ENCODE measurements around the gene TBCD. TPM values are rescaled to one million over a fixed set of nuclear protein-coding genes. Genes with fewer than 3 reads are reported as not detected.

Gene TBCD
- total RNA-seq, 1 donor from 2014 or later: 49.9 TPM

GRCh38 chr17:82888583-82889495, 137.0 kb downstream of the TBCD start:
- H3K36me3 Mint-ChIP-seq (ENCODE audit: low read depth): peaks cover 21% of the 10 kb centered on the region
- ATAC-seq (ENCODE audit: low read depth) (no peak), DNase-seq (no peak)
- H3K27me3 Mint-ChIP-seq: no peaks in the 10 kb centered on the region
- TF ChIP-seq, protein P1, sequence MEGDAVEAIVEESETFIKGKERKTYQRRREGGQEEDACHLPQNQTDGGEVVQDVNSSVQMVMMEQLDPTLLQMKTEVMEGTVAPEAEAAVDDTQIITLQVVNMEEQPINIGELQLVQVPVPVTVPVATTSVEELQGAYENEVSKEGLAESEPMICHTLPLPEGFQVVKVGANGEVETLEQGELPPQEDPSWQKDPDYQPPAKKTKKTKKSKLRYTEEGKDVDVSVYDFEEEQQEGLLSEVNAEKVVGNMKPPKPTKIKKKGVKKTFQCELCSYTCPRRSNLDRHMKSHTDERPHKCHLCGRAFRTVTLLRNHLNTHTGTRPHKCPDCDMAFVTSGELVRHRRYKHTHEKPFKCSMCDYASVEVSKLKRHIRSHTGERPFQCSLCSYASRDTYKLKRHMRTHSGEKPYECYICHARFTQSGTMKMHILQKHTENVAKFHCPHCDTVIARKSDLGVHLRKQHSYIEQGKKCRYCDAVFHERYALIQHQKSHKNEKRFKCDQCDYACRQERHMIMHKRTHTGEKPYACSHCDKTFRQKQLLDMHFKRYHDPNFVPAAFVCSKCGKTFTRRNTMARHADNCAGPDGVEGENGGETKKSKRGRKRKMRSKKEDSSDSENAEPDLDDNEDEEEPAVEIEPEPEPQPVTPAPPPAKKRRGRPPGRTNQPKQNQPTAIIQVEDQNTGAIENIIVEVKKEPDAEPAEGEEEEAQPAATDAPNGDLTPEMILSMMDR (IDR thresholded peaks at IDR 0.05): no peak
- intact Hi-C loops (cut with micrococcal nuclease): no loop called here
- H3K4me3 Mint-ChIP-seq: no peak overlapping the region
- H3K27ac Mint-ChIP-seq: no peak overlapping the region
- peaks cover 4% of the 10 kb centered on the region for H3K9me3 Mint-ChIP-seq
- ChIA-PET POLR2A (no interaction called here), CTCF (no interaction called here)
- peaks cover 48% of the 10 kb centered on the region for H3K4me1 Mint-ChIP-seq

DNA sequence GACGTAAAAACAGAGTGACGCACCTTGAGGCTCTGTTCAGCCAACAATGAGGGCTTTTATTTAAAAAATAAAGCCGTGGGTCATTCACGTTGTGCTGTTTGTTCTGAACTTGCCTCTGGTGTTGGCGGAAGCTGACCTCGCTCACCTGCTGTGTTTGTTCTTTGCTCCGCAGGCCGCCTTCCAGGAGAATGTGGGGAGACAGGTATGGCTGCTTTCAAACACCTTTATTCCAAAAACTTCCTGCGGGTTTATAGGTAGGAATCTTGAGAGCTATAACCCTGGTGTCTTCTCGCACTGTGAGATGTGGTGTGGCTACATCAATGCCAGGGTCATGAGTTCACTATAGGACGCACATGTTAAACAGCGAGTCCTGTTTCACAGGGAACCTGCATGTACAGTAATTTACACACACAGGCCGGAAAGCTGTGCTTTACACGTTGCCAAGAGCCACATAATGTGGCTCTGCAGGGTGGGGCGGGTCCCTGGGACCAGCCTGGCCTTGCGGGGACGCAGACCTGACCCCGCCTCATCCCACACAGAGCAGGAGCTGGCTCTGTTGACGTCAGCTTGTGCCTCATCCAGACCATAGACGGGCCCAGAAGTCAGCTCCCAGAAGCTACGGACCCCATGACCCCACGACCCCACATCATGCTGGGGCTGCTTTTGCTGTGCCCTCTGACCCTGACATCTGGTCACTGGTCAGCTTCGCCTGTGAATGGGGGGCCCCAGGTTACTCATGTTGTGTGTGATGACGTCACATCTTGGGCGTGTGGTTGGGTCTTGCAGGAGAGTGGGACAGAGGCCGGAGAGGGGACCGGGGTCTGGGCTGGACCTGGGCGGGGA, 137.9 kb downstream of the TBCD start:
- ATAC-seq (ENCODE audit: low read depth): no peak
- intact Hi-C loops (cut with micrococcal nuclease): no loop called here
- Mint-ChIP-seq H3K4me3 (no peak overlapping the region), H3K36me3 (ENCODE audit: low read depth) (peaks cover 27% of the 10 kb centered on the region), H3K9me3 (peaks cover 4% of the 10 kb centered on the region), H3K27ac (no peak overlapping the region), H3K27me3 (no peaks in the 10 kb centered on the region), H3K4me1 (peaks cover 44% of the 10 kb centered on the region)
- ChIA-PET CTCF (no interaction called here), POLR2A (no interaction called here)
- no peak for DNase-seq
- TF ChIP-seq, protein P1 (IDR thresholded peaks at IDR 0.05): no peak

- H3K9me3 Mint-ChIP-seq: peaks cover 4% of the 10 kb centered on the region
- no peak for ATAC-seq (ENCODE audit: low read depth)
- TF ChIP-seq, protein P1 (IDR thresholded peaks at IDR 0.05): no peak
- ChIA-PET POLR2A (no interaction called here), CTCF (no interaction called here)
- no peak overlapping the region for H3K27ac Mint-ChIP-seq
- DNase-seq: no peak
- H3K27me3 Mint-ChIP-seq: no peaks in the 10 kb centered on the region
- intact Hi-C loops (cut with micrococcal nuclease): no loop called here
- H3K4me1 Mint-ChIP-seq: peaks cover 38% of the 10 kb centered on the region
- no peak overlapping the region for H3K4me3 Mint-ChIP-seq
- H3K36me3 Mint-ChIP-seq (ENCODE audit: low read depth): peaks cover 29% of the 10 kb centered on the region
These were observed 138.5 kb downstream of the TBCD start for GRCh38 chr17:82890339-82890730.

GRCh38 chr17:82890926-82891678, 139.2 kb downstream of the TBCD start:
- Mint-ChIP-seq H3K4me3 (no peak overlapping the region), H3K4me1 (peaks cover 30% of the 10 kb centered on the region), H3K27me3 (no peaks in the 10 kb centered on the region), H3K27ac (no peak overlapping the region), H3K9me3 (peaks cover 4% of the 10 kb centered on the region), H3K36me3 (ENCODE audit: low read depth) (peaks cover 36% of the 10 kb centered on the region)
- TF ChIP-seq, protein P1 (IDR thresholded peaks at IDR 0.05): no peak
- DNase-seq: no peak
- ATAC-seq (ENCODE audit: low read depth): no peak
- ChIA-PET CTCF (interaction anchor here (1.2 kb wide), 1 partner anchor 109 kb away, joined by 3 read pairs; no protein-coding TSS in a partner anchor), POLR2A (no interaction called here)
- intact Hi-C loops (cut with micrococcal nuclease): no loop called here

Data from activated B cell treated with CpG ODN at 0.5 μM for 24 hours (primary cell).